ENCODE results near the gene CAPG.
"Not testable (repeated sequence)": the region's sequence is repeated elsewhere in the genome, so short reads cannot be mapped to it uniquely, and the experiment has no call there.

Gene CAPG, protein sequence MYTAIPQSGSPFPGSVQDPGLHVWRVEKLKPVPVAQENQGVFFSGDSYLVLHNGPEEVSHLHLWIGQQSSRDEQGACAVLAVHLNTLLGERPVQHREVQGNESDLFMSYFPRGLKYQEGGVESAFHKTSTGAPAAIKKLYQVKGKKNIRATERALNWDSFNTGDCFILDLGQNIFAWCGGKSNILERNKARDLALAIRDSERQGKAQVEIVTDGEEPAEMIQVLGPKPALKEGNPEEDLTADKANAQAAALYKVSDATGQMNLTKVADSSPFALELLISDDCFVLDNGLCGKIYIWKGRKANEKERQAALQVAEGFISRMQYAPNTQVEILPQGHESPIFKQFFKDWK

DNA sequence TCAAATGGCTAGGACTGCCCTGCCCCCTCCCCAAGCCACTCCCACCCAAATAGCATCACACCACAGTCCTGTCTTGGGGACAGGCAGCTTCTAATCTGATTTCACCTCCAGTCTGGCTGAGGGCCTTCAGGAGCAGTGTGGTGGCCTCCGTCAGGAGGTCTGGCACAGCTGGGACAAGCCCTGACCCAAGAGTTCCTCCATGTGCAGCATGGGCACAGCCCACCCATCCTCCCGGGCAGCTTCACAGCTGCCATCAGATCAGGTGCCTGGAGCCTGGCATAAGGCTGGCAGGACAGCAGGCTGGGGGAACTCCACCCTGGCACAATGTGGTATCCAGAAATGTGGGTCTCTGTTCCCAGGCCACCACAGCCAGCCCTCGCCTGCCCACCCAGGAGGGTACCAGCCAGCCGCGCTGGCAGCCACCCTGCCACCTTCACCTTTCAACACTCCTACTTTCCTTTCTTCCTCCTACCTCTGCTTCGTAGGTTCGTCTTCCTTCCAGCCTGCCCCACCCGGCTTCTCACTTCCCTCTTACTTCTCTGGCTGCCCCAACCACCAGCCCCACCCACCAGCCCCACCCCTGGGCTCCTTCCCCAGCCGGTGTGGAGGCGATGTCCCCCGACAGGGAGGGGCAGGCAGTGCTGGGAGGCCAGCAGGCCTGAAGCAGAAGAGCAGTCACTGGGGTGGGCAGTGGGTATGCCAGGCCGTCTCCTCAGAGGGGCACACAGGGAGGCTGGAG, at the start of gene CAPG:
Gene CAPG, minus strand, starts transcription at position 522 of the 739 bp plus-strand sequence. CDS start 8,221 bp downstream, outside the sequence.
- DNase-seq, result peak; percentile 26

DNA sequence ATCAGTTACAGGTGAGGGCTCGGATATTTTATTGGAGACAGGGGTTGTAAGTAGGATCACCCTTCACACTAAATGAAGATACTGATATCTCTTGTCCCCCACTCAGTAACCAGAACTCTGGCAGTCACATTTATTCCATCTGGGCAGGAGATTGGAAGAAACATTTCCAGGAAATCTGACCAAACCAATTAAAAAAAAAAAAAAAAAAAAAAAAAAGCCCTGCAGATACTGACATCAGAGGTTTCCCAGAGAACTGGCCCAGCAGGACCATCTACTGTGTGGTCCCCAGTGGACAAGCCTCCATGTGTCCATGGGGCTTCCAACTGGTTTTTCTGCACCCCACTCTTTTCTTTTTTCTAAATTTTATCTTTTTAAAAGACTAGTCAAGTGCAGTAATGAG, 49.6 kb upstream of the CAPG start:
- DNase-seq, result no peak

DNA sequence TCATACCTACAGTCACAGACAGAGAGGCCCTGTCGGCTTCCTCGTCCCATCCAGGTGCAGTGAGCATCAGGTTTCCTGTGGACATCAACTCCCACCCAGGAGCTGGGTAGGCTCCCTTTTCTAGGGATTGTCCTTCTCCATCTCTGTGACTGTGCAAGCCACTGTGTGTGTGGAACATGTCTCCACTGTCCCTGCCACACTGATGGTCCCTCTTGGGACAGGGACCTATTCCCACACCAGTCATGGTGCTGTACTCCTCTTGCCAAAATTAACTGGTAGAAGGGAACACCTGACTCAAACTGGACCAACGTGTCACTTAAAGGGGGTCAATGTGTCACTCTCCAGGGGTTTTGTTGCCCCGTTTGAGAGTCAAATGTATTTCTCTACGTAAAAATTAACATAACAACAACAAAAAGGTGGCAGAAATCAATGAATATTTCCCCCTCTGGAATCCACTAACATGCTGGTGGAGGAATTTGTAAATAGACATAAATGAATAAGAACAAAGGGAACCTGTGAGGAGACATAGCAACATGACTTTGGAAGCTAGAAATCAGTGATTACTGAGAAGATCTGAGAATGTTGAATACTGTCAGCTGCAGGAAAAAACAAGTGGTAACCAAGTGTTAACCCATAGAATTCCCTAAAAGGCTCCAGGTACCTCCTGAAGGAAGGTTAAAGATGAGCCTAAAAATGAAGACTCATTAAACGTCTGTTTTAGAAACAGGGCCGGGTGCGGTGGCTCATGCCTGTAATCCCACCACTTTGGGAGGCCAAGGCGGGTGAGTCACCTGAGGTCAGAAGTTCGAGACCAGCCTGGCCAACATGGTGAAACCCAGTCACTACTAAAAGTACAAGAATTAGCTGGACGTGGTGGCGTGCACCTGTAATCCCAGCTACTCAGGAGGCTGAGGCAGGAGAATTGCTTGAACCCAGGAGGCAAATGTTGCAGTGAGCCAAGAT, 48.7 kb upstream of the CAPG start:
- no peak for DNase-seq

DNA sequence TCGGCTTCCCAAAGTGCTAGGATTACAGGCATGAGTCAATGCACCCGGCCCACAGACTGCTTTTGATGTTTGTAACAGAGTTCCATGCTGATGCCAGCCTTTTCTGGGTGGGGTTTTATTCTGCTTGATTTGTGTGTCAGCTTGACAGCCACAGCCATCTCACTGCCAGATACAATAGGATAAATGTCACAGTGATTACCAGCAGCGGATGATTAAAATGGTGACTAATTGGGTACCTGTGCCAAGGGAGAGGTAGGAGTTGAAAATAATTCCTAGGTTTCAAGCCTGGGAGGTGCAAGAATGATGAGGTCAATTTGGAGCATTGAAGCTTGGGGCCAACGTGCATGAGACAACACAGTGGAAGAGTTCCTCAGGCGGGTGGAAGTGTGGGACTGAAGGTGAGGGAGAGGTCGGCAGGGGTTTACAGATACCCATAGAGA, 47.7 kb upstream of the CAPG start:
- DNase-seq, result no peak

DNA sequence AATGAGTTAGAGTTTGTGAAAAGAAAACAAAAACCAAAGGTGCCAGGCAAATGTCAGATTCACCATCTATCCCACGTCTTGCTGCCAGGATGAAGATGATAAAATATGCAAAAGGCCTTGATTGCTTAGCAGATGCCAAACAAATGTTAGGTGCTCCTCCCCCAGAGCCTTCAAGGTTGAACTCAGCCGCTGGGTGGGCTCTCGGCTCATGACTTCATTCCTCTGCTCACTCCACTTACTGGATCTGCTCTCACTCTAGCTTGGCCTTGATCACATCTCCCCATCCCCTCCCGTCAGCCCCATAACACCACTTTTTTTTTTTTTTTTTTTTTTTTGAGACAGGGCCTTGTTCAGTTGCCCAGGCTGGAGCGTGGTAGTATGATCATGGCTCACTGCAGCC, 46.9 kb upstream of the CAPG start:
- no peak for DNase-seq

DNA sequence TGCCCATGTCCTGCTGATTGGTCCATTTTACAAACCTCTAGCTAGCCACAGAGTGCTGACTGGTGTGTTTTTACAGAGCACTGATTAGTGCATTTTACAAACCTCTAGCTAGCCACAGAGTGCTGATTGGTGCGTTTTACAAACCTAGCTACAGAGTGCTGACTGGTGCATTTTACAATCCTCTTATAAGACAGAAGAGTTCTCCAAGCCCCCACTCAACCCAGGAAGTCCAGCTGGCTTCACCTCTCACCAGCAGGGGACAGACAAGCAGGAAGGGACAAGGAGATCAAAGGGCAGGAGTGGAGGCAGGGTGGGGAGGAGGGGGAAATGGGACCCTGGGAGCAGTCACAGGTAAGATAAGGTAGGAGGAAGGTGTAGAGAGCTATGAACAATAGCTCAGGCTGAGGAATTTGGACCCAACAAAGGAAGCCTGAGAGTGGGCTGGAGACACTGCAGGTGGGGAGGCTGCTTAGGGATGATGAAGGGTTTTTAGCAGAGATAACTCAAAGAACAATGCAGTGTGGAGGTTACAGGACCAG, 45.5 kb upstream of the CAPG start:
- DNase-seq, result no peak

DNA sequence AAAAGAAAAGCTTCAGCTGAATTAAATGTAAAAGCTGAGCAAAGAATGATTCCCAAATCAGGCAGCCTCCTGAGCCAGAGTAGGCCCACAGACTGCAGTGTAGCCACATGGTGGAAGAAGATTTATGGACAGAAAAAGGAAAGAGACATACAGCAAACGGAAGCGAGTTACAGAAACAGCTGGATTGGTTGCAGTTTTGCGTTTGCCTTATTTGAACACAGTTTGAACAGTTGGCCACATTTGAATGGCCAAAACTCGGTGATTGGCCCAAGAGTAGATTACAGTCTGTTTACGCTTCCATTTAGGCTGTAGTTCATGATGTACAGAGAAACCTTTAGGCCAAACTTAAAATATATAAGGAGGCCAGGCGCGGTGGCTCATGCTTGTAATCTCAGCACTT, 43.4 kb upstream of the CAPG start:
- no peak for DNase-seq

DNA sequence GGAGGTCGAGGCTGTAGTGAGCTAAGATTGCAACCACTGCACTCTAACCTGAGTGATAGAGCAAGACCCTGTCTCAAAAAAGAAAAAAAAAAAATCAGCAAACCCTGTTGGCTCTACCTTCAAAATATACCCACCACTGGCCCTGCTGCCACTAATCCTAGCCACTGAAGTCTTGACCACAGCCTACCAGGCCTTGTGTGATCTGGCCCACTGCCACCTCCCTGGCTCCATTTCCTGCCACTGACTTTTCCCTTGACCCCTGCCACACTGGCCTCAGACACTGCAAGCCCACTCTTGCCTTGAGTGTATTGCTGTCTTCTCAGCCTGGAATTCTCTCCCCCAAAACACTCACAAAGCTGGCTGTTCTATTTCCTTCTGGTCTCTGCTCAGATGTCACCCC, 42.1 kb upstream of the CAPG start:
- DNase-seq, result no peak

DNA sequence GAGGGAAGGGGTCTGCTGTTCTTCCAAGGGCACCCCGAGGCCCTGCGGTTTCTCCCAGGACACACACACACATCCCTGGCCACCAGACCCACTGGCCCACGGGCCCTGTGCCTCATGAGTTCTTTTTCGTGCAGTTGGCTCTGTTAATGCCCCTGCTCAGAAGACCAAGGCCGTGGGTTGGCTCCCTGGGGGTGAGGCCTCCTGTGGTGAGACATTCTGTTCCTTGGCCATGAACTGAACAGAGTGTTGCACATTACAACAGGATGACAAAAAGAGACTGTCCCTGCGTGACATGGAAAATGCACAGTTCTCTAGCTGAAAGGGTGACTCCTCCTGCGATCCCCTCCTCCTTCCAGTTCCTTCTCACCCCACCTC, 39.0 kb upstream of the CAPG start:
- DNase-seq, result no peak

DNA sequence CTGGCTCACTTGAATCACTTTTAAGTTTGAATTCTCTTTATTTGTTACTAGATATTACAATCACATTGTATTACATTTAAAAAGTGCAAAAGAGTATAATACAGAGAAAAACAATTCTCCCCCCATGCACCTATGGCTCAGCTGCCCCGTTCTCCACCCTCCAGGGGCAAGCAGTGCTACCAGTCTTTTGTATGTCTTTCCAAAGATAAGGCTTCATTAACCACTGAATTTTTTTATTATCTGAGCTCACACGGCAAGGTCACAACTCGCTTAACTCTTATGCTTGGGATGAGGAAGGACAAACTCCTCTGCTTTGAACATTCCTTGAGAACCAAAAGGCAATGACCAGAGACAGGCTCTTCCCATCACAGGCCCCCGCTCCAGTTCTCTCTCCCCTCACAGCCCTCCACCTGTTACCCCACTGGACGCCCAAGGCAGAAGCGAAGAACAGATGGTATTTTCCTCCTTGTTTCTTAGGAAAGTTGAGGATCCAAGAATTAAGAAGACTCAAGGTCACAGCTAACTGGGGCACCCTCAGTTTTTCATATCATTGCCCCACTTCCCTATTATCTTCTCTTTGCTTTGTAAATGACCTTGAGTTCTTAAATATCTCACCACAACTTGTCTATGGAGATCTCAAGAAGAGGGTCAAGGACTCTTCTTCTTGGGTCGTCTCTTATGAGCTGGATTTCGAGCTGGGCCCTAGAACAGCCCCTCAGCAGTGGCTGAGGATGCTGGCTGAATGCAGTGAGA, 38.5 kb upstream of the CAPG start:
- no peak for DNase-seq

DNA sequence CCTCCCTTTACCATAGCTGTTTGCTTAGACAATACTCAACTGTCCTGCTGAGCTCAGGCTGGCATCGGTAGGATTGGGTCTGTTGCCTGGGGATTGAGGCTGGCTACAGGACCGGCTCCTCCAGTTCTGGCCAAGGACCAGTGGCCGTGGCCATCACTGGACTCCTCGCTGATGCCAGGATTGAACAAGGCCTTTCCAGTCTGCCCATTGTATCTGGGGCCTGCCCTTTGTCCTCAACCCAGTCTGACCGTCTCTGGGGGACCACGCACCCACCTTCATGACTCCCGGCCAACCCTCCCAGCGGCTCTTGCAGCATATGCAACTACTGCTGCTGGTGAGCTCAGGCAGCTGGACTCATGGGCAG, 37.0 kb upstream of the CAPG start:
- DNase-seq, result no peak

DNA sequence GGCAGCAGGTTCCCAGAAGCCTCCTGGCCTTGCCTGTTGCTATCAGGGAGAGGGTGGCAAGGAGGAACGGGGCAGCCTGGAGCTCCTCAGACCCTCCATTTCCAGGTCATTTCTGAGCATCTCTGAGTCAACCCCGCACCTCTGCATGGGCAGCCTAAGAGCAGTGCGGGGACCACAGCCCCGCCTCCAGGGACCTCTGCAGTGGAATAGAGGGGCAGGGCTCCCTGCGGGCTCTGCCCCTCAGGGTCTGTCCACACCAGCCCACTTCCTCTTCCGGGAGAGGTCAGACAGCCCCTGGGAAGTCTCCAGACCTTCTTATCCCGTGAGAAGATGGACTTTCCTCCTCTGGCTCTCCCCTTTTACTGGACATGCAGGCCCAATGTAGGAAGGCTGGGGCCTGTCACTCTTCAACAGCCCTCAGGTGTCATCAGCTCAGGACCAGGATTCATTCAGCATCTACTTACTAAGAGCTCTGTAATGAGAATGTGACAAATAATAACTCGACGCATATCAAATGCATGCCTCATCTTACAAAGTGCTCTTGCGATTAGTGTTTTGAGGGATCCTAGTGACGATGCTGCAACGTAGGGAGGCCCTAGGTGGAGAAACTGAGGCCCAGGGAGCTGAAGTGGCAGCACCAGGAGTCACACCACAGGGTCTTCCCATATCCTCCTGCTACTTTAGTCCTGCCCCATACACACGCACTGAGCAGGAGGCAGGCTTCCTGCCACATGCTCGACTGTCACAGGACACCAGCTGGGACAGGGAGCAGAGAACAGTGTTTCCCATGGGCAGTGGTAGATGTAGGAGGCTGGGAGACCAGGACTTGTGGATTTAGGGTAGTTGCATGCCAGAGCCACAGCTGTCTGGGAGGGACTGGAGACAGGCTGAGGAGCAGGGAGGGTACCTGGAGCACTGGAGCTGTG, 36.4 kb upstream of the CAPG start:
- DNase-seq, result no peak

DNA sequence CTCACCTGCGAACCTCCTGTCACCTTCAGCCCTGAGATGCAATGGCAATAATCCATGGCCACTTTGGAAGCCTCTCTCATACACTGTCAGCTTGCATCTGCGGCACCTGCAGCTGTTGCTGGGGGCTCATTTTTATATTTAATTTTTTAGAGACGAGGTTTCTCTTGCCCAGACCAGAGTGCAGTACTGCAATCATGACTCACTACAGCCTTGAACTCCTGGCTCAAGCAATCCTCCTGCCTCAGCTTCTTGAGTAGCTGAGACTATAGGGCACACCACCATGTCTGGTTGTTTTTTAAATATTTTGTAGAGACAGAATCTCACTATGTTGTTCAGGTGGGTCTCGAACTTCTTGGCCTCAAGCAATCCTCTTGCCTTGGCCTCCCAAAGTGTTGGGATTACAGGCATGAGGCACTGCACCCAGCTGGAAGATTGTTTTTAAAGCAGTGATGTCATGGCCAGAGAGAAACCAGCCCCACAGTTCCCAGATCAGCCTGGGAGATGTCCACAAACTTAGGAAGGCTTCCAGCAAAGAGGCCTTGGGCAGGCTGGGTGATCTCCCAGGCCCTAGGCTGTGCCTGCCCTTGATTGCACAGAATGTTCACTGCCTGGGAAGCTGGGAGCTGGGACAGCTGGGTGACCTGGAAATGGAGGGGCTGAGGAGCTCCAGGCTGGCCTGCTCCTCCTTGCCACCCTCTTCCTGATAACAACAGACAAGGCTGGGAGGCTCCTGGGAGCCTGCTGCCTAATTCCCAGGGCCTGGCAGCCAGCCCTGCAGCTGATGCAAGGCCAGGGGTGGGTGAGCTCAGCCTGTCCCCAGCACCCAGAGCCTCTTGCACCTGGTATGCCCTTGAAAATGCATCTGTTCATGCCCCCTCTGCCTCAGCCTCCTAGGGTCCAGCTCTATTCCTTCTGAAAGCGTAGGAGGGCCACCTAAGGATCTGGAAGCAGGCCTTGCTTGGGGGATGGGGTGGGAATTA, 35.4 kb upstream of the CAPG start:
- no peak for DNase-seq

DNA sequence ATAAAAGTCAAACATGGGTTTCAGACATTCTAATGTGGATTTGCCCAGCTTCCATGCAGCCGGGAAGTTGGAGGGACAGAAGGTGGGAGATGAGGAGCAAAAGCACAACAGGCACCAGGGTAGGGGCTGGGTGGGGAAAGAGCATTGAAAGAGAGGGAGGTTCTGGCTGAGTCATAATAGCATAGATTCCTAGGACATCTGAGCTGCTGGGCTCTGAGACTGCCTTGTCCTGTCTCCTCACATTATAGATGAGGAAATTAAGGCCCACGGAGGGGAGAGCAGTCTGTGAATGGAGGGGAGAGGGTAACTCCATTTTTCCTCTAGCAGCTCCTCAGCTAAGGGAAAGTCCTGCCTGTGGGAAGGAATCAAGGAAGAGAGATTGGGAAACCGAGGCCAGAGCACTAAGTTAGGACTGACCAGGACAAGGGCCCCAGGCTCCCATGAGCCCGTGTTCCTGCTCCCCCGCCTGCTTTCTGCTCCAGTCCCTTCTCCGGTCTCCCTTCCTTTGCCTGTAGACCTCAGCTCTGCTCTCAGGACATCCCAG, 34.5 kb upstream of the CAPG start:
- DNase-seq, result no peak

DNA sequence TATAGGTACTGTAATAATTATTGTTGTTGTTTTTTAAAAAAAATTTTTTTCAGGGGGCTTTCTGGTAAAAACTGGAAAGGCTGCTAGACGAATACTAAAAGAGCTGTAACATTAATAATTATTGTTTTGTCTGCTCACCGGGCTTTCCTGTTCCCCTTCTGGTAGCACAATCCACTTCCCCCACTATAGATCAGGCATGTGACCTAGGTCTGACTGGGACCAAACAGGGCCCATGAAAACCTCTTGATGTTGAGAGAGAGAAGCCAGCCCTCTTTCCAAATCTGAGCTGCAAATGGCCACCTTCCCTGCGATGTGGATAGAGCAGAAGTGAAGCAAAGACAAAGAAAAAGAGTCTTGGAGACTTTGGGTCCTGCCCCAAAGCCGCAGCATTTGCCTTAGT, 31.7 kb upstream of the CAPG start:
- no peak for DNase-seq

DNA sequence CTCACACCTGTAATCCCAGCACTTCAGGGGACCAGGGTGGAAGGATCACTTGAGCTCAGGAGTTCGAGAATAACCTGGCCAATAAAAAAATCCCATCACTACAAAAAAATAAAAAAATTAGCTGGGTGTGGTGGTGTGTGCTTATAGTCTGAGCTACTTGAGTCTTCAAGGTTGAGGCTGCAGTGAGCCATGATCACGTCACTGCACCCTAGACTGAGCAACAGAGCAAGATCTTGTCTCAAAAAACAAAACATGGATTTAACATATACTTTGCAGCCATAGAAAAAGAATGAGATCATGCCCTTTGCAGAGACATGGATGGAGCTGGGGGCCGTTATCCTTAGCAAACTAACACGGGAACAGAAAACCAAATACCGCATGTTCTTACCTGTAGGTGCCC, 30.6 kb upstream of the CAPG start:
- no peak for DNase-seq

DNA sequence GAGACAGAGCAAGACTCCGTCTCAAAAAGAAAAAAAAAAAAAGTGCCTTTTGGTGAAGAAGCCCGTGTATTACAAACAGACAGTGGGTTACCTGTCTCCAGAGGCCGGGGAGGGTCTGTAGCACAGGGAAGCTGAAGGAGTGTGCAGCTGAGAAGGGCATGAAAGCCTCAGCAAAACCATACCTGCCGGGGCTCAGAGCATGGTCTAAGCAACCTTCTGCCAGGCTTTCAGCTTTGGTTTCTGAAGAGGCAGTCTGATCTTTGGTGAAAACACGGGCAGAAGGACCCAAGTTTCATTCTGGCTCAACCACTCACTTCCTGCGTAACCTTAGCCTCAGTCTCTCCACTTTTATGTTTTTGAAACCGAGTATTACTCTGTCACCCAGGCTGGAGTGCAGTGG, 29.8 kb upstream of the CAPG start:
- DNase-seq, result no peak

DNA sequence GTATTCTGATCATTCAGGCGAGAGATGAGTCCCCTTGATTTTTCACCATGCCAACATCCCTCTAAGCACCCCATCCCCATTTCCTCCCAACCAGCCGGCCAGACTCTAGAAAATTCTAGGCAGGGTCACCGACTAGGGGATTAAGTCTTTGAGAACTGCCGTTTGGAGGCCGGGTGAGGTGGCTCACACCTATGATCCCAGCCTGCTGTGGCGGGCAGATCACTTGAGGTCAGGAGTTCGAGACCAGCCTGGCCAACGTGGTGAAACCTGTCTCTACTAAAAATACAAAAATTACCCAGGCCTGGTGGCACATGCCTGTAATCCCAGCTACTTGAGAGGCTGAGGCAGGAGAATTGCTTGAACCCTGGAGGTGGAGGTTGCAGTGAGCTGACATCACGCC, 29.4 kb upstream of the CAPG start:
- not testable (repeated sequence) for DNase-seq

DNA sequence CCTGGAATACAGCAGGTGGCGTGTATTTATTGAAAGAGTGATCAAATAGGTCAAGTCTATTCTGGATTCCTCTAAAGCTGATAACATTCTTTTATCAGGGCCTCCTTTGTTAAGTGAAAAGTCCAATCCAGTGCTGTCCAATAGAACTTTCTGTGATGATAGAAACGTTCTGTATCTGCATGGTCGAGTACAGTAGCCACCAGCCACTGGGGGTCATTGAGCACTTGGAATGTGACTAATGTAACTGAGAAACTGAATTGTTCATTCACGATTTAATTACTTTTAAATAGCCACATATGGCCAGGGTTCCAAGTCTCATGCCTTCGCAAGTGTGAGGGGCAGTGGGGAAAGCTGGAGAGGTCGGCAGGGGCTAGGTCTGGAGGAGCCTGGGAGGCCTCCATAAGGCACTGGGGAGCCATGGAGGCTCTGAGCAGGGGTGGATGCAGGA, 28.9 kb upstream of the CAPG start:
- DNase-seq, result no peak

Data from activated CD4-positive, alpha-beta T cell treated with anti-CD3 and anti-CD28 coated beads, Interleukin-2, amount 50 U/mL, for 1 hour (primary cell).